Activated CD4-positive, alpha-beta memory T cell treated with anti-CD3 and anti-CD28 coated beads, Interleukin-2, amount 10 ng/mL, durations not matched to agents 7 days and 5 days (primary cell): ENCODE measurements around the gene AIPL1. TPM values are rescaled to one million over a fixed set of nuclear protein-coding genes. Genes with fewer than 3 reads are reported as not detected.

ENCODE experiments used
- CTCF ChIA-PET: fragments of 350-600 bp; sonication (Branson Sonifier 250); formaldehyde crosslinking; loops from one replicate; lab custom pipeline; 2021; ENCODE audit warnings: antibody characterized with exemption, inconsistent platforms; lab: Charles Lee
- POLR2A ChIA-PET: fragments of 350-600 bp; sonication (Branson Sonifier 250); formaldehyde crosslinking; loops from one replicate; lab custom pipeline; 2021; ENCODE audit warnings: antibody characterized with exemption; lab: Charles Lee
- DNase-seq: peaks from one replicate; pipeline ENCODE4 v3.0.0-alpha.2; 2020
- H3K27ac Mint-ChIP-seq: one replicate; pipeline ENCODE4 v1.8.0; 2021; ENCODE audit warnings: mild to moderate bottlenecking, mixed read lengths
- H3K27me3 Mint-ChIP-seq: one replicate; pipeline ENCODE4 v1.8.0; 2021; ENCODE audit warnings: mixed read lengths
- H3K36me3 Mint-ChIP-seq: one replicate; pipeline ENCODE4 v1.8.0; 2021; ENCODE audit warnings: low read depth, mixed read lengths
- H3K4me1 Mint-ChIP-seq: one replicate; pipeline ENCODE4 v1.8.0; 2021; ENCODE audit warnings: mixed read lengths
- H3K4me3 Mint-ChIP-seq: one replicate; pipeline ENCODE4 v1.8.0; 2021; ENCODE audit warnings: mild to moderate bottlenecking, mixed read lengths
- H3K9me3 Mint-ChIP-seq: one replicate; pipeline ENCODE4 v1.8.0; 2021; ENCODE audit warnings: mixed read lengths
- total RNA-seq, 2 experiments: library from RNA; stranded (reverse); gene quantifications; one replicate each; pipeline ENCODE4 v1.2.3, GENCODE V29; 2021

Gene AIPL1
- total RNA-seq, 2 experiments from 2014 or later = not detected

DNA sequence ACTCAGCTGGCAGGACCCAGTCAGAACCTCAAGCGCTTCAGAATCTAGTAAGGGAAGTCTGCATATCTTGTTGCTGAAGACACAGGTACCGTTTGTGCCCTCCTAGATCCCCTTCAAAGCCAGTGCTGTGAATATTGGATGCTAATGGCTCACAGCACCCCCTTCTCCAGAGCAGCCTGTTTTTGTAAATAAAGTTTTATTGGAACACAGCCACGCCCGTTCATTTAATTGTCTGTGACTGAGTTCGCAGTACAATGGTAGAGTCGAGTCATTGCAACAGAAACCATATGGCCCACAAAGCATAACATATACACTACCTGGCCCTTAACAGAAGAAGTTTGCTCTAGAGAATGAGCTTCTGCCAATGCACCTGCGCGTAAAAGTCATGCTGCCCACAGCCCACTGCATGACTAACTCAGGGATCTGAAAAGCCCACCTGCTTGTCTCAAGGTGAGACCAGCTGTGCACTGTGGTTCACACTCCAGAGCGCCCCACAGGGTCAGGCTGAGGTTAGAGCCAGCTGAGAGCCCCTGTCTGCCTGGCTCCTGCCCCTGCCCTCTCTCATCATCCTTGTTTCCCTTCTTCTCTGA, 48.8 kb downstream of the AIPL1 start:
- Mint-ChIP-seq H3K4me3 (no peak overlapping the region), H3K9me3 (no peaks in the 10 kb centered on the region), H3K27me3 (peaks cover 4% of the 10 kb centered on the region), H3K27ac (no peak overlapping the region), H3K4me1 (no peaks in the 10 kb centered on the region), H3K36me3 (no peaks in the 10 kb centered on the region)
- CTCF ChIA-PET = no interaction called here
- POLR2A ChIA-PET = no interaction called here
- DNase-seq = no peak

DNA sequence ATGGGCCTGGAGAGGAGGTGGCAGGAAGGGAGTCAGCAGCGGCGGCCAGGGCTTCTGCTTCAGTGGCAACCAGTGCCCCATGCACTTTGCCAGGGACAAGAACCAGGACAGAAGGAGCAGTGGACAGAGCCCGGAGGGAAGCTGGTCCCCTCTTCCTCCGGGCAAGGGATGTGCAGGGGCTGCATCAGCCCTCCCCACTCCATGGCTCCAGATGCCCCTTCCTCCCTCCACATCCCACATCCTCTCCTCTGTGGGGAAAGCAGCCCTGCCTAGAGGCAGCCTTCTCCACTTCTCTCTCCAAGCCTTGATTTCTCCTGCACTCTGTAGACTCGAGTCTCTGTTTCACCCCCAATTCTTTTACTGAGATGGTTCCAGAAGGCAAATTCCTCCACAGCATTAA, 50.4 kb downstream of the AIPL1 start:
- H3K36me3 Mint-ChIP-seq = no peaks in the 10 kb centered on the region
- peaks cover 2% of the 10 kb centered on the region for H3K9me3 Mint-ChIP-seq
- no peaks in the 10 kb centered on the region for H3K4me1 Mint-ChIP-seq
- DNase-seq = no peak
- no peak overlapping the region for H3K4me3 Mint-ChIP-seq
- no peak overlapping the region for H3K27ac Mint-ChIP-seq
- POLR2A ChIA-PET = no interaction called here
- CTCF ChIA-PET = no interaction called here
- peaks cover 8% of the 10 kb centered on the region for H3K27me3 Mint-ChIP-seq

DNA sequence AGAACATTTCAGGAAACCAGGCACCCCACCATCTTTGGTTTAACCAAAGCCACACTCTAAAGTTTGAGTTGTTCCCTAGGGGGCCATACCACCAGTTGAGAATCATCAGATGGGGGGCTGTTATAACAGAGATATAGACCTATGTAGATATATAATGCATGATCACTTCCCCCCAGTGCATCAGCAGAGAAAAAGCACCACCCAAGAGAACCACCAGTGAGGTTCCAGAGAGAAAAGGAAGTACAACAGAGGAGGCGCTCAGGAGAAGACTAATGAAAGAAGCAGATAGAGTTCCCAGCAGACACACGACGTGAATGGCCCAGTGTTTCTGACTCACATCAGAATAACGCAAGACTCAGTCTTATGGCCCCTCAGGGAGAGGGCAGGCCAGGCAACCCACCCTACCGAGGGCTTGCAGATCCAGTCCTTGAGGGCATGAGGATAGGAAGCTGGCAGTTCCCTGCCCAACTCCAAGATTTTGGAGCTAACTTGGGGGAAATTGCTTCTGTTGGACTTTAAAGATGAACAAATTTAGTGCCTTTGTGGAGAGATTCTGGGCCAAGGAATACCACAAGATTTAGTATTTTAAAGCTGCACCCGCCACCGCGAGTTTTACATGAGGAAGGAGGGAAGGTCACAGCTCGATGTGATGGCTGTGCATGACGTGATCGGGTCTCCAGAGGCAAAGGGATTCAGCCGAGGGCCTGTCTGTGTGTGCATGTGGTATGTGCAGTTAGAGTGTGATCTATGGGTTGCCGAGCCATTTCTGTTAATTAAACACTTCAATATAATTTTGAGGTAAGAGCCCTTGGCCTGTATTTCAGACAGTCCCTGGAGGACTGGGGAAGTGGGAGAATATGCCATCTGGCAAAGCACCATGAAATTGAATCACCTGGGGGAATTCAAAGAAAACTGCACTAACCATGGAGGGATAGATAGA, 53.1 kb downstream of the AIPL1 start:
- no peaks in the 10 kb centered on the region for H3K36me3 Mint-ChIP-seq
- H3K27ac Mint-ChIP-seq = no peak overlapping the region
- ChIA-PET POLR2A (no interaction called here), CTCF (no interaction called here)
- H3K4me1 Mint-ChIP-seq = no peaks in the 10 kb centered on the region
- peaks cover 2% of the 10 kb centered on the region for H3K9me3 Mint-ChIP-seq
- peaks cover 15% of the 10 kb centered on the region for H3K27me3 Mint-ChIP-seq
- H3K4me3 Mint-ChIP-seq = no peak overlapping the region
- DNase-seq = no peak

GRCh38 chr17:6380915-6381438, 53.9 kb downstream of the AIPL1 start:
- Mint-ChIP-seq H3K4me3 (no peak overlapping the region), H3K27me3 (peaks cover 15% of the 10 kb centered on the region), H3K4me1 (no peaks in the 10 kb centered on the region), H3K36me3 (no peaks in the 10 kb centered on the region), H3K27ac (no peak overlapping the region), H3K9me3 (peaks cover 2% of the 10 kb centered on the region)
- ChIA-PET POLR2A (no interaction called here), CTCF (no interaction called here)
- DNase-seq = no peak

- no peaks in the 10 kb centered on the region for H3K36me3 Mint-ChIP-seq
- H3K9me3 Mint-ChIP-seq = peaks cover 2% of the 10 kb centered on the region
Measured at GRCh38 chr17:6377906-6378305, 57.0 kb downstream of the AIPL1 start.

DNA sequence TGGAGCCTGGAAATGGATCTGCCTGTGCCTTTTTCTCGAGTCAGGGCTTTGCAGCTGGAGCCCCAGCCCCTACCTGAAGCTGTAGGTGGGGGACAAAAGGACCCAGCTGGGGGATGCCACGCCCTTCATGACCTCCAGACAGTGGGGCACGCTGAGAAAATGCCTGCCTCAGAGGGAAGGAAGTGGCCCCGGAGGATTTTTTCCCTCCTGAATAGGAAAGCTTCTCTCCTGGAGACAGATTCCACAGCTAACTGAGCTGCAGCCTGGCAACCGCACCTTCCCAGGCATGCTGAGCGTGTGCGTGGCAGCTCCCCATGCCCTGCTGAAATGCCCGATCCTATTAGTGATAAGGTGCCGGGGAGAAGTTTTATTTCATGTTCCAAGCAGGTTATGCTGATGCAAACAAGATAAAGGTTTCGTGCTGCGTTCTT, 58.0 kb downstream of the AIPL1 start:
- ChIA-PET CTCF (no interaction called here), POLR2A (no interaction called here)
- H3K27ac Mint-ChIP-seq = no peak overlapping the region
- no peaks in the 10 kb centered on the region for H3K36me3 Mint-ChIP-seq
- no peak for DNase-seq
- H3K4me1 Mint-ChIP-seq = peaks cover 9% of the 10 kb centered on the region
- peaks cover 2% of the 10 kb centered on the region for H3K9me3 Mint-ChIP-seq
- no peak overlapping the region for H3K4me3 Mint-ChIP-seq
- peaks cover 22% of the 10 kb centered on the region for H3K27me3 Mint-ChIP-seq

More at GRCh38 chr17:6377906-6378305, 57.0 kb downstream of the AIPL1 start:
- H3K27ac Mint-ChIP-seq = no peak overlapping the region
- peaks cover 20% of the 10 kb centered on the region for H3K27me3 Mint-ChIP-seq
- peaks cover 9% of the 10 kb centered on the region for H3K4me1 Mint-ChIP-seq
- no peak for DNase-seq
- no peak overlapping the region for H3K4me3 Mint-ChIP-seq
- POLR2A ChIA-PET = no interaction called here
- CTCF ChIA-PET = no interaction called here

GRCh38 chr17:6374761-6375312, 60.1 kb downstream of the AIPL1 start:
- Mint-ChIP-seq H3K27me3 (peaks cover 26% of the 10 kb centered on the region), H3K4me3 (no peak overlapping the region), H3K36me3 (no peaks in the 10 kb centered on the region), H3K27ac (no peak overlapping the region), H3K4me1 (peaks cover 9% of the 10 kb centered on the region), H3K9me3 (peaks cover under 1% of the 10 kb centered on the region)
- ChIA-PET CTCF (no interaction called here), POLR2A (no interaction called here)
- peak; percentile 17 for DNase-seq

GRCh38 chr17:6374271-6374691, 60.6 kb downstream of the AIPL1 start:
- no peaks in the 10 kb centered on the region for H3K36me3 Mint-ChIP-seq
- CTCF ChIA-PET = no interaction called here
- POLR2A ChIA-PET = no interaction called here

More at GRCh38 chr17:6374271-6374691, 60.6 kb downstream of the AIPL1 start:
- peaks cover 27% of the 10 kb centered on the region for H3K27me3 Mint-ChIP-seq
- no peak overlapping the region for H3K4me3 Mint-ChIP-seq
- DNase-seq = no peak
- peaks cover 9% of the 10 kb centered on the region for H3K4me1 Mint-ChIP-seq
- no peaks in the 10 kb centered on the region for H3K9me3 Mint-ChIP-seq
- H3K27ac Mint-ChIP-seq = no peak overlapping the region

Other genes starting within 250 kb of the AIPL1 start
- 10 to 100 TPM; 21.2 TPM for gene PIMREG, start 9.3 kb upstream of the AIPL1 start, total RNA-seq
- gene PITPNM3, start 121.4 kb upstream of the AIPL1 start, total RNA-seq = under 1 TPM; 0.53 to 0.63 TPM
- gene KIAA0753, start 205.6 kb upstream of the AIPL1 start, total RNA-seq = 10 to 100 TPM; 13.0 to 14.6 TPM
- 10 to 100 TPM; 70.6 to 71.1 TPM for gene TXNDC17, start 205.9 kb upstream of the AIPL1 start, total RNA-seq
- 10 to 100 TPM; 26.0 to 26.3 TPM for gene MED31, start 216.5 kb upstream of the AIPL1 start, total RNA-seq
- 1 to 10 TPM; 1.1 to 1.9 TPM for gene C17orf100, start 216.6 kb upstream of the AIPL1 start, total RNA-seq